B cell (primary cell): Measurements from ENCODE around the gene CCR6. TPM values are rescaled to one million over a fixed set of nuclear protein-coding genes. Genes with fewer than 3 reads are reported as not detected.

Source experiments
- ATAC-seq: fragments of 200-7000 bp; cut with Tn5 transposase; one replicate; pipeline ENCODE4 v1.10.0; 2021; ENCODE audit warnings: low read depth, mild to moderate bottlenecking, moderate number of reproducible peaks, moderate library complexity
- CTCF ChIA-PET: fragments of 350-600 bp; sonication (Branson Sonifier 250); formaldehyde crosslinking; loops from one replicate; lab custom pipeline; 2021; ENCODE audit warnings: antibody characterized with exemption, inconsistent platforms; lab: Charles Lee
- POLR2A ChIA-PET: fragments of 350-600 bp; sonication (Branson Sonifier 250); formaldehyde crosslinking; loops from one replicate; lab custom pipeline; 2021; ENCODE audit warnings: antibody characterized with exemption; lab: Charles Lee
- DNase-seq: peaks from one replicate; pipeline ENCODE4 v3.0.0; 2013
- H2AFZ ChIP-seq: 2 replicates; pipeline ENCODE4 v1.6.1; 2012; ENCODE audit warnings: mild to moderate bottlenecking, low read depth, low read length; ENCODE audit not compliant: insufficient read depth, poor library complexity, severe bottlenecking
- H3K27ac ChIP-seq, 2 donors: 1 replicate in 1 of 2; 2 replicates in 1 of 2; pipeline ENCODE4 v1.5.1; 2012 to 2013; ENCODE audit warnings: low read length in 2 of 2, mild to moderate bottlenecking in 2 of 2, moderate library complexity in 1 of 2
- H3K27me3 ChIP-seq, 4 experiments: fragments of 200-600 bp in 1 of 4; sonication (generic) in 1 of 4; replicated peaks in 1 of 4; 1 replicate in 2 of 4; 2 replicates in 2 of 4; pipeline versions ENCODE4 v1.6.1 to v1.7.0; 2013 to 2016; ENCODE audit warnings: low read length in 3 of 4, mild to moderate bottlenecking in 2 of 4, mixed read lengths in 1 of 4, moderate library complexity in 1 of 4; ENCODE audit not compliant: insufficient read depth in 4 of 4, control insufficient read depth in 3 of 4; ENCODE audit errors: control extremely low read depth in 1 of 4
- H3K36me3 ChIP-seq, 2 experiments: replicated peaks in 1 of 2; 1 replicate in 1 of 2; 2 replicates in 1 of 2; pipeline versions ENCODE4 v1.6.1 to v1.7.1; 2013; ENCODE audit warnings: low read length in 1 of 2; ENCODE audit not compliant: insufficient read depth in 2 of 2, control insufficient read depth in 1 of 2; ENCODE audit errors: control extremely low read depth in 1 of 2, extremely low read depth in 1 of 2
- H3K4me1 ChIP-seq, 2 donors: fragments of 200-600 bp in 1 of 2; sonication (generic) in 1 of 2; 1 replicate in 1 of 2; 2 replicates in 1 of 2; pipeline versions ENCODE4 v1.5.1 to v1.6.1; 2013 to 2017; ENCODE audit warnings: low read length in 2 of 2; ENCODE audit not compliant: control insufficient read depth in 2 of 2, insufficient read depth in 2 of 2
- H3K4me2 ChIP-seq: replicated peaks from 2 replicates; pipeline ENCODE3; 2012; ENCODE audit warnings: mild to moderate bottlenecking, low read depth, low read length; ENCODE audit not compliant: poor library complexity, severe bottlenecking
- H3K4me3 ChIP-seq, 5 experiments: fragments of 200-600 bp in 1 of 5; sonication (generic) in 1 of 5; 1 replicate in 3 of 5; 2 replicates in 2 of 5; pipeline versions ENCODE4 v1.5.1 to v1.7.0; 2011 to 2016; ENCODE audit warnings: low read length in 4 of 5, mild to moderate bottlenecking in 4 of 5, low read depth in 2 of 5, control low read depth in 1 of 5, moderate library complexity in 1 of 5; ENCODE audit not compliant: insufficient read depth in 1 of 5; ENCODE audit errors: control extremely low read depth in 1 of 5, extremely low read depth in 1 of 5
- H3K79me2 ChIP-seq: fragments of 200-600 bp; sonication (generic); one replicate; pipeline ENCODE4 v1.6.0; 2016; ENCODE audit warnings: low read length; ENCODE audit not compliant: control insufficient read depth, insufficient read depth
- H3K9ac ChIP-seq: fragments of 200-600 bp; sonication (generic); 2 replicates; pipeline ENCODE4 v1.6.1; 2017; ENCODE audit warnings: mild to moderate bottlenecking, low read length, moderate library complexity
- H3K9me3 ChIP-seq, 3 donors: one replicate each; pipeline versions ENCODE4 v1.6.1 to v1.7.1; 2013; ENCODE audit warnings: low read length in 2 of 3; ENCODE audit not compliant: control insufficient read depth in 2 of 3, insufficient read depth in 1 of 3; ENCODE audit errors: control extremely low read depth in 1 of 3
- H4K20me1 ChIP-seq: 2 replicates; pipeline ENCODE4 v1.6.0; 2012; ENCODE audit warnings: mild to moderate bottlenecking, low read length; ENCODE audit not compliant: insufficient read depth, control insufficient read depth, poor library complexity, severe bottlenecking
- H3K27ac Mint-ChIP-seq: one replicate; pipeline ENCODE4 v1.8.0; 2021; ENCODE audit warnings: mixed read lengths
- H3K27me3 Mint-ChIP-seq: one replicate; pipeline ENCODE4 v1.8.0; 2021; ENCODE audit warnings: mixed read lengths
- H3K4me1 Mint-ChIP-seq: one replicate; pipeline ENCODE4 v1.8.0; 2021; ENCODE audit warnings: mixed read lengths
- H3K4me3 Mint-ChIP-seq: one replicate; pipeline ENCODE4 v1.8.0; 2021; ENCODE audit warnings: mixed read lengths
- H3K9me3 Mint-ChIP-seq: one replicate; pipeline ENCODE4 v1.8.0; 2022; ENCODE audit warnings: mixed read lengths; ENCODE audit not compliant: insufficient read depth
- CTCF ChIP-seq: fragments of 200-600 bp; IDR thresholded peaks from one replicate; pipeline ENCODE4 v1.8.0; 2022; ENCODE audit warnings: antibody characterized with exemption, mild to moderate bottlenecking
- EZH2 ChIP-seq: IDR thresholded peaks from 2 replicates; pipeline ENCODE4 v1.6.1; 2012; ENCODE audit warnings: borderline replicate concordance, low read depth, mild to moderate bottlenecking, moderate library complexity, low read length; ENCODE audit not compliant: insufficient read depth, poor library complexity, severe bottlenecking
- WGBS: methylation state at CpG from one replicate; pipeline ENCODE4 v1.1.5; 2013; ENCODE audit warnings: missing lambda C conversion rate; ENCODE audit not compliant: insufficient coverage; 5-methylcytosine and 5-hydroxymethylcytosine counted together
- intact Hi-C: fragments of 100-400 bp; cut with micrococcal nuclease; formaldehyde crosslinking; loops from one replicate; pipeline ENCODE4 v1.10.0; 2022
- polyA plus RNA-seq: library from polyadenylated mRNA; depleted of rRNA; stranded (reverse); fragments of >200 nt; gene quantifications from 2 replicates; pipeline ENCODE4 v1.2.3, GENCODE V29; 2012
- total RNA-seq, 2 donors: library from RNA; stranded (reverse); fragments of 120-200 nt in 1 of 2; gene quantifications; 1 replicate in 1 of 2; 2 replicates in 1 of 2; pipeline versions ENCODE4 v1.2.3 to v1.2.4, GENCODE V29; 2013 to 2022

The CCR6 gene
- total and polyA plus RNA-seq, 2 donors (not counting 1 experiment from before 2014, with no cell fraction given) = 18.2 to 30.9 TPM

- H3K27ac ChIP-seq = peak overlapping the region; percentile 97 to 98
- peak overlapping the region; percentile 62 to 88 (median 72) for H3K4me3 ChIP-seq
- Mint-ChIP-seq H3K27ac (peak overlapping the region; percentile 100), H3K4me3 (peak overlapping the region; percentile 96), H3K9me3 (no peaks in the 10 kb centered on the region), H3K4me1 (peaks cover 84% of the 10 kb centered on the region), H3K27me3 (no peaks in the 10 kb centered on the region)
- peaks cover 0 to 4% (median 0%) of the 10 kb centered on the region in 3 donors for H3K9me3 ChIP-seq
- peaks cover 88% of the 10 kb centered on the region for H3K79me2 ChIP-seq
- intact Hi-C loops = loop anchor here (10.0 kb wide), 1 partner anchor 736 kb away; the partner anchor contains the start of gene MPC1
- TF ChIP-seq CTCF (no peak), EZH2 (no peak)
- DNase-seq (peak; percentile 81), ATAC-seq (peak; percentile 19)
- ChIA-PET POLR2A (interaction anchor here (0.8 to 14.2 kb wide), 5 partner anchors 10 to 164 kb away, joined by 3 to 432 read pairs (median 3); partner anchors contain the start of gene RNASET2), CTCF (interaction anchor here (0.6 to 22.6 kb wide), 5 partner anchors 17 to 121 kb away, joined by 3 to 437 read pairs (median 10); partner anchors contain the start of gene CEP43)
- peaks cover 3 to 19% of the 10 kb centered on the region in 2 experiments for H3K36me3 ChIP-seq
- no peaks in the 10 kb centered on the region for H4K20me1 ChIP-seq
- WGBS = no CpG with 5 or more reads among the region's 1 CpG
- H3K9ac ChIP-seq = peak overlapping the region; percentile 92
- no peaks in the 10 kb centered on the region for H3K27me3 ChIP-seq
- H3K4me1 ChIP-seq = peaks cover 64 to 77% of the 10 kb centered on the region in 2 donors
- no peak overlapping the region for H2AFZ ChIP-seq
- peak overlapping the region; percentile 79 for H3K4me2 ChIP-seq
Measured at GRCh38 chr6:167120583-167120903, 2.4 kb upstream of the CCR6 start.

DNA sequence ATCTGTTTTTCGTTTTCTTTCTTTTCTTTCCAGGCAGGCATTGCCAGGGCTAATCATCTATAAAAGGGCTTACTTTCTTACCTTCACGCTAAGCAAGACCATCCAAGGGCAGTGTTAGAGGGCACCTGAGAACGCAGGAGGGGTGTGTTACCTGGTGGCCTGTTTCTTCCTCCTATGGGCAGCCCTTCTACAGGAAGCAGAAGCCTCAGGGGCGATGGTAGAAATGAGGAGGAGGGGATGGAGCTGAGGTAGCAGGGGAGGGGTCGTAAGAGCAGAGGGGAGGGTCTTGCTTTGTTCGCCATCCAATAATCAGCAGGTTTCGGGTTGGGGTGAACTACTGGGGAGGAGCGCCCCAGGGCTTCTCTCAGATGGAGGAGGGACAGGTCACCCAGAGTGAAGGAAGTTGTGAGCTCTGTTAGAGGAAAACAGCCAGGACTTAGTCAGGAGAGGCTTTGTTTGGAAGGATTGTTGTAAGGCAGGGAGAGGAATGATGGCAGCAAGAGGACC, 1.5 kb upstream of the CCR6 start:
- DNase-seq (peak; percentile 60), ATAC-seq (no peak)
- Histone ChIP-seq H2AFZ (no peak overlapping the region), H3K27ac (peak overlapping the region; percentile 97 to 98), H4K20me1 (peaks cover 7% of the 10 kb centered on the region), H3K79me2 (peaks cover 88% of the 10 kb centered on the region), H3K9ac (peak overlapping the region; percentile 92), H3K4me3 (peak overlapping the region; percentile 62 to 88 (median 72)), H3K9me3 (peaks cover 0 to 7% (median 0%) of the 10 kb centered on the region in 3 donors), H3K4me2 (peak overlapping the region; percentile 79), H3K27me3 (no peaks in the 10 kb centered on the region), H3K4me1 (peaks cover 64 to 77% of the 10 kb centered on the region in 2 donors), H3K36me3 (peaks cover 3 to 17% of the 10 kb centered on the region in 2 experiments)
- POLR2A ChIA-PET = interaction anchor here (1.2 to 14.2 kb wide), 9 partner anchors 7 to 165 kb away, joined by 3 to 432 read pairs (median 10); partner anchors contain the start of gene RNASET2
- H3K27me3 Mint-ChIP-seq = no peaks in the 10 kb centered on the region
- intact Hi-C loops = loop anchor here (10.0 kb wide), 1 partner anchor 737 kb away; the partner anchor contains the start of gene MPC1
- CTCF ChIA-PET = interaction anchor here (0.8 to 22.6 kb wide), 7 partner anchors 8 to 131 kb away, joined by 4 to 437 read pairs (median 14); no protein-coding TSS in a partner anchor
- WGBS = 36% methylated on average over 7 of the region's 8 CpGs
- peaks cover 83% of the 10 kb centered on the region for H3K4me1 Mint-ChIP-seq
- peak overlapping the region; percentile 96 for H3K4me3 Mint-ChIP-seq
- TF ChIP-seq CTCF = no peak
- no peak for TF ChIP-seq EZH2
- H3K27ac Mint-ChIP-seq = peak overlapping the region; percentile 100
- H3K9me3 Mint-ChIP-seq = no peaks in the 10 kb centered on the region
